ENCODE data around the gene TNFAIP1.

The TNFAIP1 gene

DNA sequence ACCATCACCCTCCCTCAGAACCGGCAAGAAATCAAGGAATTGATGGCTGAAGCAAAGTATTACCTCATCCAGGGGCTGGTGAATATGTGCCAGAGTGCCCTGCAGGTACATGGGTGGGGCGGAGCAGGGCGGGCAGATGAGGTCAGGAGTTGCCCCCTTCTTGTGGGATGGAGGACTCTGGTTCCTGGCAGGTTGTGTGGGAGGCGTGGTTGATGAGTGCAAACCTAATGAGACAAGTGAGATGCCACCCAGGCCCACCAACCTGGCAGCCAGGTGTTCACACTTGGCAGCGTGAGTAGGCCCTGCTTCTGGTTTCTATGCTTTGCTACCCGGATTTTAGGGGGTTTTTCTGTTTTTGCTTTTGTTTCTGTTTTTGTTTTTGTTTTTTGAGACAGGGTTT, 4.8 kb downstream of the TNFAIP1 start:
- H3K27ac ChIP-seq (ENCODE audit: low read length): no peak overlapping the region
- no peaks in the 10 kb centered on the region for H3K27me3 ChIP-seq (ENCODE audit: control insufficient read depth, insufficient read depth, low read length)
- no peak overlapping the region for H3K9ac ChIP-seq (ENCODE audit: low read length)
- no peak overlapping the region for H3K4me3 ChIP-seq (ENCODE audit: low read length)
- H3K36me3 ChIP-seq (ENCODE audit: control insufficient read depth, low read depth, low read length): peaks cover 18% of the 10 kb centered on the region
- H3K9me3 ChIP-seq (ENCODE audit: control insufficient read depth, low read depth, low read length): no peaks in the 10 kb centered on the region
- peaks cover 9% of the 10 kb centered on the region for H3K4me1 ChIP-seq (ENCODE audit: control insufficient read depth, low read depth, low read length)

DNA sequence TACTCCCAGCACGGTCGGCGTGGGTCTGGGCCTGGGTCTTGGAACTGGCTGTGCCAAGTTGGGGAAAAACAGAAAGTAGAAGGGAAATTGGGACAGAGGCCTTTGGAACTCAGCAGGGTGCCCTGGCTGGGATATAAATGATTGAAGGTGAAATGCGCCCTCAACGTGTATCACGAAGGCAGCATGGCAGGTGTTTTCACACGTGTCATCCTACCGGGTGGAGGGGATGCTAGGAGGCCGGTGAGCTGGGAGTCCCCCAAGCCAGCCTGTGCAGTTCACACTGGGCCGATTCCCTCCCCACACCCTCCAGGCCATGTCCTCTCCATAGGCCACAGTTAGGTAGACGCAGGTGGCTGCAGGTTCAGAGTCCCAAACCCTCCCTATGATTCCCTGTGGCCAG, 6.0 kb downstream of the TNFAIP1 start:
- H3K4me3 ChIP-seq (ENCODE audit: low read length): no peak overlapping the region
- H3K27ac ChIP-seq (ENCODE audit: low read length): no peak overlapping the region
- peaks cover 6% of the 10 kb centered on the region for H3K4me1 ChIP-seq (ENCODE audit: control insufficient read depth, low read depth, low read length)
- H3K9ac ChIP-seq (ENCODE audit: low read length): no peak overlapping the region
- no peaks in the 10 kb centered on the region for H3K9me3 ChIP-seq (ENCODE audit: control insufficient read depth, low read depth, low read length)
- H3K27me3 ChIP-seq (ENCODE audit: control insufficient read depth, insufficient read depth, low read length): no peaks in the 10 kb centered on the region
- H3K36me3 ChIP-seq (ENCODE audit: control insufficient read depth, low read depth, low read length): peaks cover 27% of the 10 kb centered on the region

DNA sequence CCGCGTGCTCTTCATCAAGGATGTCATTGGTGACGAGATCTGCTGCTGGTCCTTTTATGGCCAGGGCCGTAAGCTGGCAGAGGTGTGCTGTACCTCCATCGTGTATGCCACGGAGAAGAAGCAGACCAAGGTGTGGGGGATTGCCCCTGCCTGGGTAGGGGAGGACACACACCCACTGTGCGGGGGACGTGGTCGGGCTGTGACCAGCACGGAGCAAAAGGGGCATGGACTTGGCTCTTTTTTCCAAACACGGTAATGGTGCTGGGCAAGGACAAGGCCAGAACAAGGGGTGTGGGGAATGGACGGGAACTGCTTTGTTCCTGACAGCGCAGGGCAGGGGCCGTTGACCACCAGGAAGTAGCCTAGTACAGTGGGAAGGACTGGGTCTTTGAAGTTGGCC, 6.8 kb downstream of the TNFAIP1 start:
- peaks cover 34% of the 10 kb centered on the region for H3K36me3 ChIP-seq (ENCODE audit: control insufficient read depth, low read depth, low read length)
- no peaks in the 10 kb centered on the region for H3K4me1 ChIP-seq (ENCODE audit: control insufficient read depth, low read depth, low read length)
- no peak overlapping the region for H3K4me3 ChIP-seq (ENCODE audit: low read length)
- H3K27me3 ChIP-seq (ENCODE audit: control insufficient read depth, insufficient read depth, low read length): no peaks in the 10 kb centered on the region
- no peak overlapping the region for H3K27ac ChIP-seq (ENCODE audit: low read length)
- H3K9ac ChIP-seq (ENCODE audit: low read length): no peak overlapping the region
- no peaks in the 10 kb centered on the region for H3K9me3 ChIP-seq (ENCODE audit: control insufficient read depth, low read depth, low read length)

DNA sequence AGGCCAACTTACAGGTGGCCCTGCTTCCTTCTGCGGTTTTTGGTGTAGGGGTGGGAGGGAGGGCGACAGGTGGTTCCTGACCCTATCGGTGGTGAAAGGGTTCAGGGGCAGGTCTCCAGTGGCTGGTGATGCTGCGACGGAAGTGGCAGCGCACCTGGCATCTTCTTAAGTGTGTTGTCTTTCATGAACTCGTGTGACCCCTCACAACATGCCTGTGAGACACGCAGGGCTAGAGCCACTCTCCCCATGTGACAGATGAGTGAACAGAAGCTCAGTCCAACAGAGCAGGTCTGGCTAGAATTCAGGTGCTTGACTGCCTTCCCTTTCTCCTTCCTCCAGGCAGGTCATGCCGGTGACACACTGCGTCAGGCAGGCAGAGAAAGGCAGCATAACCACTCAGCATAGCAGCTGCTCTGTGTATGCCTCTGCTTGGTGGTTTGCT, 8.0 kb downstream of the TNFAIP1 start:
- no peaks in the 10 kb centered on the region for H3K4me1 ChIP-seq (ENCODE audit: control insufficient read depth, low read depth, low read length)
- no peak overlapping the region for H3K4me3 ChIP-seq (ENCODE audit: low read length)
- no peaks in the 10 kb centered on the region for H3K9me3 ChIP-seq (ENCODE audit: control insufficient read depth, low read depth, low read length)
- no peaks in the 10 kb centered on the region for H3K27me3 ChIP-seq (ENCODE audit: control insufficient read depth, insufficient read depth, low read length)
- peaks cover 44% of the 10 kb centered on the region for H3K36me3 ChIP-seq (ENCODE audit: control insufficient read depth, low read depth, low read length)
- no peak overlapping the region for H3K9ac ChIP-seq (ENCODE audit: low read length)
- no peak overlapping the region for H3K27ac ChIP-seq (ENCODE audit: low read length)

DNA sequence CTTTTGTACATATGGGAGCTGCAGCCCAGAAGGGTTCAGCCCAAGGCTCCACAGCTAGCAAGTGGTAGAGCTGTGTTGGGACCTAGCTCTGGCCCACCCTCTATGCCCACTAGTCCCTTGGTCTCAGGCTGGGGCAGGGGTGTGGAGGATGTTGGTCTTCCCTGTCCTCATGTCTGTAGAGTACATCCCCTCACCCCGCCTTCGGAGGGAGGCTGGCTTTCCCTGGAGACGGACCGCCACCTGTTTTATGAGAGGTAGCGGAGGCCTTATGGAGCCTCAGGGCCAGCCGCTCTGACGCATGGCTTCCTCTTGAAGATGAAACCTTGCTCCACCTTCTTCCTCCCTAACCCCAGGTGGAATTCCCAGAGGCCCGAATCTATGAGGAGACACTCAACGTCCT, 8.4 kb downstream of the TNFAIP1 start:
- H3K27me3 ChIP-seq (ENCODE audit: control insufficient read depth, insufficient read depth, low read length): no peaks in the 10 kb centered on the region
- no peak overlapping the region for H3K4me3 ChIP-seq (ENCODE audit: low read length)
- H3K9me3 ChIP-seq (ENCODE audit: control insufficient read depth, low read depth, low read length): no peaks in the 10 kb centered on the region
- peaks cover 49% of the 10 kb centered on the region for H3K36me3 ChIP-seq (ENCODE audit: control insufficient read depth, low read depth, low read length)
- H3K9ac ChIP-seq (ENCODE audit: low read length): no peak overlapping the region
- H3K27ac ChIP-seq (ENCODE audit: low read length): no peak overlapping the region
- no peaks in the 10 kb centered on the region for H3K4me1 ChIP-seq (ENCODE audit: control insufficient read depth, low read depth, low read length)

DNA sequence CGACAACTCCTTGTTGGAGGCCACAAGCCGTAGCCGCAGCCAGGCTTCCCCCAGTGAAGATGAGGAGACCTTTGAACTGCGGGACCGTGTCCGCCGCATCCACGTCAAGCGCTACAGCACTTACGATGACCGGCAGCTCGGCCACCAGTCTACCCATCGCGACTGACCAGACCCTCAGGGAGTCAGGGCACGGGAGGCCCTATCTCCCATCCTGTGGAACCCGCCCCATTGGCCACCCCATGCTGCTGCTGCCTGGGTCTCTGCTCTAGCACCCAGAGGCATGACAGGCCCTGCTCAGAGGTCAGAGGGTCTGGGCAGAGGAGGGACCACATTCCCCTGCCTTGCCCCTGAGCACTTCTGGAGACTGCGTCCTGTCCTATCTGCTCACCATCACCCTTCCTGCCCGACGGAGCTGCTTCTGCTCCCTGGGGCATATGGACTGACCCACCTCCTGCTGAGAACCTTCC, 8.9 kb downstream of the TNFAIP1 start:
- Histone ChIP-seq H3K9me3 (ENCODE audit: control insufficient read depth, low read depth, low read length) (no peaks in the 10 kb centered on the region), H3K27me3 (ENCODE audit: control insufficient read depth, insufficient read depth, low read length) (no peaks in the 10 kb centered on the region), H3K9ac (ENCODE audit: low read length) (no peak overlapping the region), H3K36me3 (ENCODE audit: control insufficient read depth, low read depth, low read length) (peaks cover 50% of the 10 kb centered on the region), H3K27ac (ENCODE audit: low read length) (no peak overlapping the region), H3K4me3 (ENCODE audit: low read length) (no peak overlapping the region), H3K4me1 (ENCODE audit: control insufficient read depth, low read depth, low read length) (no peaks in the 10 kb centered on the region)

DNA sequence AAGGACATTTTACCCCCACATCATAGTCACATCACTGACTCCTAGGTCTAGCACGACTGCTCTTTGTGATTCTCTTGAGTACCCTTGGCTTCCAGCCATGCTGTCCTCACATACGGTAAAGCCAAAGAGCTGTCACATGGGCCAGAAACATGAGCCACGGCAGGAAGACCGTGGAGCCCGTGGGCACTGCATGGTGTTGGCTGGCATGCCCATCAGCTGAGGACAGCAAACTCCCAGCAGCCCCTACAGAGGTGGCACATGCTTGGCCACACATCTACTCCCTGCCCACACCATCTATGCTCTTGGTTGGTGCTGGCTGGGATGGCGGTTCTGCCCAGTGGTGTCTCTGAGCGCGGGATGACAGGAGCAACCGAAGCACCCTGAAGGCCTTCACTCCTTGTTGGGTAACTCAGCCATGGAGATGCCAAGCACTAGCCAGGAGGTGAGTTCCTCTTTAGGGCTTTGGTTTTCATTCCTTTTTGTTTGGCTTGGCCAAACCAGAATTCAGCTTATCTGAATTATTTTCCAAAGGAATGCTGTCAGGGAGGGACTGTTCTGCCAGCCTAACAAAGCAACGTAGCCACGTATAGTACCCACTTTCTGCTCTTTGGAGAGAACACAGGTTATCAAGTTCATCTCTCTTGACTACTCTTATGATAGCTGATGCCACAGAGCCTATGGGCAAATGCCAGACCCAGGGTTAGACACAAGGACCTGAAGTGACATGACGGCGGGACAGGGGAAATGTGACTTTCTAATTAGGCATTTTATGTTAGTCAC, 10.0 kb downstream of the TNFAIP1 start:
- Histone ChIP-seq H3K9me3 (ENCODE audit: control insufficient read depth, low read depth, low read length) (no peaks in the 10 kb centered on the region), H3K9ac (ENCODE audit: low read length) (no peak overlapping the region), H3K4me1 (ENCODE audit: control insufficient read depth, low read depth, low read length) (no peaks in the 10 kb centered on the region), H3K4me3 (ENCODE audit: low read length) (no peak overlapping the region), H3K27ac (ENCODE audit: low read length) (no peak overlapping the region), H3K27me3 (ENCODE audit: control insufficient read depth, insufficient read depth, low read length) (no peaks in the 10 kb centered on the region), H3K36me3 (ENCODE audit: control insufficient read depth, low read depth, low read length) (peaks cover 61% of the 10 kb centered on the region)

DNA sequence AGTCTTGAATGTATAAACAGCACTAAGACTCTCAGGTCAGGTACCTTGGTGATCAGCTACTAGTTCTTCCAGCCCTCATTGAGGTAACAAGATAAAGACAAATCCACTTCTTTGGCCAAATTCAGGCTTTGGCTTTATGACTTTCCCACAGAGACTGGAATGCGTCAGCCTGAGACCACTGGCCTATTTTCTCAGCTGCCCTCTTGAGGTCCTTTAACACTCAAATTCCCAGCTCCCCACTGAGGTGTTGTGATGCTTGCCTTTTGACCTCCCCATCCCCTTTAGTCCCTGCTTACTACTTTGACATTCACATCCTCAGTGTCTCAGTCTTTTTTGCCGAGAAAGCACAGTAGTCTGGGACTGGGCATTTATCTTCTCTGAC, 10.6 kb downstream of the TNFAIP1 start:
- Histone ChIP-seq H3K27ac (ENCODE audit: low read length) (no peak overlapping the region), H3K36me3 (ENCODE audit: control insufficient read depth, low read depth, low read length) (peaks cover 66% of the 10 kb centered on the region), H3K9ac (ENCODE audit: low read length) (no peak overlapping the region), H3K27me3 (ENCODE audit: control insufficient read depth, insufficient read depth, low read length) (no peaks in the 10 kb centered on the region), H3K9me3 (ENCODE audit: control insufficient read depth, low read depth, low read length) (no peaks in the 10 kb centered on the region), H3K4me3 (ENCODE audit: low read length) (no peak overlapping the region), H3K4me1 (ENCODE audit: control insufficient read depth, low read depth, low read length) (no peaks in the 10 kb centered on the region)

DNA sequence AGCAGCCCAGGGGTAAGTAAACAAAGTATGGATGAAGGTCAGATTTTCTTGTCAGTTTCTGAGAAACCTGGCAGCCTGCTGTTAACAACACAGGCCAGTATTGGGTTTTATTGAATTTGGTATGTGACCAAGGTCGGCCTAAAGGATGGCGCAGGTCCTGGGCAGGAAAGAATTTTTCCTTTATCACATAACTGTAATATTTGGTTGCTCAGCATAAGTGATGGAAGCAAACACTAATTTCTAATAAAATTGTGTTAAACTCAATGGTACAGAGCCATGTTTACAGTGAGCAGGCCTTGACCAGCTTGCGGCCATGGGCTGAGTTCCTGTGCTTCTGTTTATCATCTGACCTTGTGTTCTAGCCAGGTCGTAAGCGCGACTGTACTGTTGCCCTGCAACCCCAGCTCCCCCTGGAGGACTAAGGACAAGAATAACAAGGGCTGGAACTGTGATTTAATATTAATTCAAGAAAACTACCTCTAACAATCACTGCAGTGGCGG, 11.2 kb downstream of the TNFAIP1 start:
- Histone ChIP-seq H3K9me3 (ENCODE audit: control insufficient read depth, low read depth, low read length) (no peaks in the 10 kb centered on the region), H3K27ac (ENCODE audit: low read length) (no peak overlapping the region), H3K4me1 (ENCODE audit: control insufficient read depth, low read depth, low read length) (no peaks in the 10 kb centered on the region), H3K4me3 (ENCODE audit: low read length) (no peak overlapping the region), H3K27me3 (ENCODE audit: control insufficient read depth, insufficient read depth, low read length) (no peaks in the 10 kb centered on the region), H3K9ac (ENCODE audit: low read length) (no peak overlapping the region), H3K36me3 (ENCODE audit: control insufficient read depth, low read depth, low read length) (peaks cover 69% of the 10 kb centered on the region)

DNA sequence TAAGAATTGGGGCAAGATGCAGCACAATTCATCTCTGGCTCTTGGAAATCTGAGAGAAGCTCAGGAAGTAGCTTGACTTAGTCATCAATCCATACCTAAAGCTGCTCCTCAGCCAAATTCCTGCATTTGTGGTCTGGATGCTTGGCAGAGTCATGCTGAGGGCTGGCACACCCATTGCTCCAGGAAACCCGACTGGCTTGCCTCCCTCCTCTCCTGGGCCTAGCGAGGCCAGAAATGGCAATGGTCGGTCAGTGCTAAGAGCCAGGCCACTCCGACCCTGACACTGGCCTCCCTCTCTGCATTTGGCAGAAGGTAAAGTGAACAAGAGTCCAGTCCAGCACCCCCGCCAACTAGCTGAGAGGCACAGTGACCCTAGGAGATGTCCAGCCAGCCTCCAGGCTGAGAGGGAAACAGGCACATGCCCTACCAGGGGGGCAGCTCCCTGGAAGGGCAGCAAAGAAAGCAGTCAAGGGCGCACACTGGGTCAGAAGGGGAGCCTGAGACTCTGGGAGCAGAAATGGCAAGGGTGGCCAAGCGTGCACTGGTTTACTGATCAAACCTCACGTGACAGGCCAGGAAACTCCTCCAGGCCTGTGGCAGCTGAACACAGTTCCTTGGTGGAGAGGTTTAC, 11.8 kb downstream of the TNFAIP1 start:
- Histone ChIP-seq H3K27me3 (ENCODE audit: control insufficient read depth, insufficient read depth, low read length) (no peaks in the 10 kb centered on the region), H3K4me1 (ENCODE audit: control insufficient read depth, low read depth, low read length) (no peaks in the 10 kb centered on the region), H3K36me3 (ENCODE audit: control insufficient read depth, low read depth, low read length) (peaks cover 69% of the 10 kb centered on the region), H3K9ac (ENCODE audit: low read length) (no peak overlapping the region), H3K9me3 (ENCODE audit: control insufficient read depth, low read depth, low read length) (no peaks in the 10 kb centered on the region), H3K27ac (ENCODE audit: low read length) (no peak overlapping the region), H3K4me3 (ENCODE audit: low read length) (no peak overlapping the region)

DNA sequence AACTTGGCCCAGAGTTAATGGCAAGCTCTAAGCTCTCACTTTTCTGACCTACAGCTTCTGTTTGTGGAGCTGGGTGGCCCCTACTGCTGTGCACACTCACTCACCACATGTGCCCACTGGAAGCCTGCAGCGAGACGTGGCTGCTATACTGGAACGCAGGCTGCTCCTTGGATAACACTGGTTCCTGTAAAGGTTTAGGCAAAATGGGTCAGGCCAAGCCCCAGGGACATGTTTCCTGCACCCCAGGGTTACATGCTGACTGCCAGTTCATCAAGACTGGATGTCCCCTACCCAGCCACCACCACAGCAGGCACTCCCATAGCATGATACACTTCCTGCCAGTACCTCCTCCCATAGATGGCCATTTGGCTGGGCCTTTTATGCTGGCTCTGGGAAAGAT, 13.4 kb downstream of the TNFAIP1 start:
- Histone ChIP-seq H3K9ac (ENCODE audit: low read length) (no peak overlapping the region), H3K4me3 (ENCODE audit: low read length) (no peak overlapping the region), H3K27me3 (ENCODE audit: control insufficient read depth, insufficient read depth, low read length) (no peaks in the 10 kb centered on the region), H3K27ac (ENCODE audit: low read length) (no peak overlapping the region), H3K9me3 (ENCODE audit: control insufficient read depth, low read depth, low read length) (no peaks in the 10 kb centered on the region), H3K4me1 (ENCODE audit: control insufficient read depth, low read depth, low read length) (no peaks in the 10 kb centered on the region), H3K36me3 (ENCODE audit: control insufficient read depth, low read depth, low read length) (peaks cover 79% of the 10 kb centered on the region)

DNA sequence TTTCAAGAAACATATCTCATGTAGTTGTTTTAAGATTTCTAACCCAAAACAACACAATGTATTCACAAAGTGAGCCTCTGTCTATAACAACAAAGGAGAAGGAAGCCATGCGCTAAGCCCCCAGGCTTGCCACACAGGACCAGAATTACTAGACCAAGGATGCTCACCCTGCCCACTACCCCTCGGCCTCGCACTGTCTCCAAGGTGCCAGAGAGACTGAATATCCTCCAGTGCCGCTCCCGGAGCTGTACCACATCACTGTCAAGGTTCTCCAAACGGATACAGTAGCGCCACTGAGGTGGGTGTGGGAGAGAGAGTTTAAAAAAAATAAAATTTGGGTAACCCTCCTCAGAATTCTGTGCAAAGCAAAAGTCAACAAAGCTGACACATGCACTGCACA, 14.7 kb downstream of the TNFAIP1 start:
- no peak overlapping the region for H3K27ac ChIP-seq (ENCODE audit: low read length)
- no peaks in the 10 kb centered on the region for H3K9me3 ChIP-seq (ENCODE audit: control insufficient read depth, low read depth, low read length)
- no peaks in the 10 kb centered on the region for H3K27me3 ChIP-seq (ENCODE audit: control insufficient read depth, insufficient read depth, low read length)
- no peak overlapping the region for H3K4me3 ChIP-seq (ENCODE audit: low read length)
- H3K4me1 ChIP-seq (ENCODE audit: control insufficient read depth, low read depth, low read length): no peaks in the 10 kb centered on the region
- no peak overlapping the region for H3K9ac ChIP-seq (ENCODE audit: low read length)
- H3K36me3 ChIP-seq (ENCODE audit: control insufficient read depth, low read depth, low read length): peaks cover 84% of the 10 kb centered on the region
